Effector memory CD4-positive, alpha-beta T cell (primary cell): ENCODE results near the gene ATP8B1.

Experiments used
- DNase-seq, 3 donors: peaks; one replicate each; pipeline ENCODE4 v3.0.0-alpha.2; 2020
- H3K27ac ChIP-seq: 2 replicates; pipeline ENCODE4 v1.7.0; 2013; ENCODE audit warnings: mild to moderate bottlenecking, low read length, moderate library complexity; ENCODE audit not compliant: insufficient read depth, poor library complexity, severe bottlenecking
- H3K27me3 ChIP-seq: replicated peaks from 2 replicates; pipeline ENCODE4 v1.7.0; 2013; ENCODE audit warnings: mild to moderate bottlenecking, low read length; ENCODE audit not compliant: insufficient read depth, control insufficient read depth, poor library complexity, severe bottlenecking
- H3K36me3 ChIP-seq: 2 replicates; pipeline ENCODE4 v1.7.0; 2013; ENCODE audit warnings: mild to moderate bottlenecking, low read length, moderate library complexity; ENCODE audit not compliant: control insufficient read depth, insufficient read depth
- H3K4me1 ChIP-seq: 2 replicates; pipeline ENCODE4 v1.7.0; 2013; ENCODE audit warnings: low read length, mild to moderate bottlenecking; ENCODE audit not compliant: control insufficient read depth, insufficient read depth, poor library complexity, severe bottlenecking
- H3K4me3 ChIP-seq: 2 replicates; pipeline ENCODE4 v1.7.0; 2013; ENCODE audit warnings: low read length, low read depth, mild to moderate bottlenecking; ENCODE audit not compliant: insufficient read depth, poor library complexity, severe bottlenecking
- H3K9me3 ChIP-seq: 2 replicates; pipeline ENCODE4 v1.7.0; 2013; ENCODE audit warnings: mild to moderate bottlenecking, low read length, moderate library complexity; ENCODE audit not compliant: control insufficient read depth

Gene ATP8B1

GRCh38 chr18:57771626-57772025, 31.5 kb downstream of the ATP8B1 start:
- no peaks in the 10 kb centered on the region for H3K27me3 ChIP-seq
- no peaks in the 10 kb centered on the region for H3K36me3 ChIP-seq
- no peak overlapping the region for H3K4me3 ChIP-seq
- DNase-seq = no peak
- no peak overlapping the region for H3K27ac ChIP-seq
- H3K4me1 ChIP-seq = no peaks in the 10 kb centered on the region
- H3K9me3 ChIP-seq = no peaks in the 10 kb centered on the region

GRCh38 chr18:57771193-57771592, 31.9 kb downstream of the ATP8B1 start:
- DNase-seq = no peak
- Histone ChIP-seq H3K27ac (no peak overlapping the region), H3K4me1 (no peaks in the 10 kb centered on the region), H3K9me3 (no peaks in the 10 kb centered on the region), H3K36me3 (no peaks in the 10 kb centered on the region), H3K4me3 (no peak overlapping the region), H3K27me3 (no peaks in the 10 kb centered on the region)

GRCh38 chr18:57768537-57769326, 34.4 kb downstream of the ATP8B1 start:
- H3K27me3 ChIP-seq = no peaks in the 10 kb centered on the region
- no peak overlapping the region for H3K4me3 ChIP-seq
- no peaks in the 10 kb centered on the region for H3K9me3 ChIP-seq
- no peak for DNase-seq
- H3K36me3 ChIP-seq = no peaks in the 10 kb centered on the region
- no peak overlapping the region for H3K27ac ChIP-seq
- no peaks in the 10 kb centered on the region for H3K4me1 ChIP-seq

GRCh38 chr18:57767259-57768050, 35.7 kb downstream of the ATP8B1 start:
- DNase-seq = no peak
- Histone ChIP-seq H3K27ac (no peak overlapping the region), H3K9me3 (no peaks in the 10 kb centered on the region), H3K4me3 (no peak overlapping the region), H3K36me3 (no peaks in the 10 kb centered on the region), H3K4me1 (no peaks in the 10 kb centered on the region), H3K27me3 (no peaks in the 10 kb centered on the region)

- Histone ChIP-seq H3K4me3 (no peak overlapping the region), H3K27me3 (no peaks in the 10 kb centered on the region), H3K4me1 (no peaks in the 10 kb centered on the region), H3K27ac (no peak overlapping the region), H3K9me3 (no peaks in the 10 kb centered on the region), H3K36me3 (no peaks in the 10 kb centered on the region)
- DNase-seq = no peak
Measured at GRCh38 chr18:57764995-57765394, 38.1 kb downstream of the ATP8B1 start.

- Histone ChIP-seq H3K27ac (no peak overlapping the region), H3K4me3 (no peak overlapping the region), H3K36me3 (no peaks in the 10 kb centered on the region), H3K27me3 (no peaks in the 10 kb centered on the region), H3K9me3 (no peaks in the 10 kb centered on the region), H3K4me1 (no peaks in the 10 kb centered on the region)
- DNase-seq = no peak
Measured at GRCh38 chr18:57764087-57764486, 39.0 kb downstream of the ATP8B1 start.

- Histone ChIP-seq H3K4me1 (no peaks in the 10 kb centered on the region), H3K4me3 (no peak overlapping the region), H3K27me3 (no peaks in the 10 kb centered on the region), H3K36me3 (no peaks in the 10 kb centered on the region), H3K27ac (no peak overlapping the region), H3K9me3 (no peaks in the 10 kb centered on the region)
- no peak for DNase-seq
Measured at GRCh38 chr18:57762686-57763085, 40.4 kb downstream of the ATP8B1 start.

GRCh38 chr18:57759650-57760049, 43.5 kb downstream of the ATP8B1 start:
- Histone ChIP-seq H3K4me1 (no peaks in the 10 kb centered on the region), H3K27ac (no peak overlapping the region), H3K27me3 (no peaks in the 10 kb centered on the region), H3K36me3 (no peaks in the 10 kb centered on the region), H3K9me3 (no peaks in the 10 kb centered on the region), H3K4me3 (no peak overlapping the region)
- DNase-seq = no peak

- no peaks in the 10 kb centered on the region for H3K4me1 ChIP-seq
- no peak for DNase-seq
- H3K27me3 ChIP-seq = no peaks in the 10 kb centered on the region
- H3K36me3 ChIP-seq = no peaks in the 10 kb centered on the region
- no peak overlapping the region for H3K27ac ChIP-seq
- H3K4me3 ChIP-seq = no peak overlapping the region
- H3K9me3 ChIP-seq = no peaks in the 10 kb centered on the region
Measured at GRCh38 chr18:57755473-57756067, 47.5 kb downstream of the ATP8B1 start.
